Measurements from ENCODE around the gene DVL2.
A peak's percentile ranks its signal among the peaks of the same experiment; 100 is the strongest.

DVL2 gene

DNA sequence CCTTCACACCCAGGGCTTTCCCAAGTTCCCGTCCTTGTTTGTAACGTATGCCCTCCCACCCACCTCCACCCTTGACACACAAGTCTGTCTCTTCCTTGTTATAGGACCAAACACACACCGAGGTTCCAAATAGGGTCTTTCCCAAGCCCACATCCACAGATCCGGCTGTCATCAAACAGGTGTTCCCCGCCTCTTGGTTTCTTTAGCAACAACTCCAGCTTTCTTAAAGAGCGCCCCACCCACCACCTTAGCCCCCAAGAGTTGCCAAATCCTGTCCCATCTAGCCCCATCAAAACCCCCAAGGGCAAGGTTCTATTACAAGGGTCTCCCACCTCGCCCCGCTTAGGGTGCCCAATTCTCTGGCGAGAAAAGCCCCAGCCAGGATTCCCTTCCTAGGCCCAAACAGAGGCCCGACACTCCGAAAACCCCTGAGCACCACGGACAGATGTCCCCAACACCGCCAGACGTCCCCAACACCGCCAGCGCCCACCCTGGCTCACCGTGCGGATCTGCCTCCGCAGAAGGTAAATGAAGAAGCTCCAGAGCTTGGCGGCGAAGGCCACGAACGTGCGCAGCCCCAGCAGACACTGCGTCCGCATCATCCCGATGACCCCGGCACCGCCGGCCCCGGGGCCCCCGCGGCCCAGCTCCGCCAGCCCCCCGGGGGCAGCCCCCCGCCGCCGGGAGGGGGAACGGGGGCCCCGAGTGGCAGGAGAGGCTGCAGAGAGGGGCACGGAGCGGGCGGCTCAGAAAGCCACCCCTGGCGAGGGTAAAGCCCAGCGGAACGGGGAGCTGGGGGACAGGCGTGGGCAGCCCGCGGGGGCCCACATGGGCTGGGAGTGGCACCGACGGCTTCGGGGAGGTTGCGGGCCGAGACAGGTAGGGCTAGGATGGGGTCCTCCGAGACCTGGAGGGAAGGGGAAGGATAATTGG, 16.6 kb upstream of the DVL2 start:
- peak overlapping the region; percentile 97 for H3K9ac ChIP-seq (ENCODE audit: low read length)
- no peak overlapping the region for H2AK5ac ChIP-seq (ENCODE audit: low read length, severe bottlenecking)
- no peak overlapping the region for H3K23ac ChIP-seq (ENCODE audit: low read length in 2 of 2)
- peak overlapping the region; percentile 96 for H4K8ac ChIP-seq (ENCODE audit: low read length)
- H3K4me2 ChIP-seq (ENCODE audit: low read length, poor library complexity, severe bottlenecking), result peak overlapping the region; percentile 93
- no peak overlapping the region for H2AFZ ChIP-seq (ENCODE audit: low read depth, low read length)
- H3K79me1 ChIP-seq (replicated peaks; ENCODE audit: low read length, poor library complexity, severe bottlenecking), result peaks cover 13% of the 10 kb centered on the region
- H2BK5ac ChIP-seq (ENCODE audit: low read depth, low read length, poor library complexity, severe bottlenecking), result peak overlapping the region; percentile 97
- WGBS, result under 1% methylated on average over 55 of the region's 55 CpGs
- no peaks in the 10 kb centered on the region for H3K27me3 ChIP-seq (ENCODE audit: control insufficient read depth in 1 of 2, insufficient read depth in 1 of 2, low read length in 2 of 2)
- peak; percentile 40 for DNase-seq
- peaks cover 22 to 32% of the 10 kb centered on the region in 2 experiments for H3K36me3 ChIP-seq (ENCODE audit: control insufficient read depth in 1 of 2, insufficient read depth in 2 of 2, low read depth in 1 of 2, low read length in 2 of 2)
- peak overlapping the region; percentile 85 to 90 for H3K4me3 ChIP-seq (ENCODE audit: insufficient read depth in 1 of 2, low read depth in 1 of 2, low read length in 2 of 2)
- H3K9me3 ChIP-seq (ENCODE audit: control insufficient read depth, low read length), result no peaks in the 10 kb centered on the region
- H3K14ac ChIP-seq (ENCODE audit: low read length in 2 of 2), result peak overlapping the region; percentile 43 to 68
- H3K4ac ChIP-seq (ENCODE audit: low read depth in 1 of 2, low read length in 2 of 2), result peak overlapping the region; percentile 73 to 97
- H4K91ac ChIP-seq (ENCODE audit: low read length), result peak overlapping the region; percentile 97
- H2BK15ac ChIP-seq (ENCODE audit: low read depth, poor library complexity, severe bottlenecking), result no peak overlapping the region
- H3K4me1 ChIP-seq (ENCODE audit: control insufficient read depth, insufficient read depth, low read depth, low read length), result peaks cover 15% of the 10 kb centered on the region
- H2BK12ac ChIP-seq (ENCODE audit: low read length in 2 of 2), result peak overlapping the region in 1 of 2 experiments; percentile 10
- H2BK120ac ChIP-seq (ENCODE audit: low read depth, low read length), result peak overlapping the region; percentile 96
- peak overlapping the region; percentile 89 to 96 for H3K18ac ChIP-seq (ENCODE audit: low read depth in 1 of 2, low read length in 2 of 2)
- peak overlapping the region; percentile 61 for H3K27ac ChIP-seq (ENCODE audit: low read length, poor library complexity, severe bottlenecking)

DNA sequence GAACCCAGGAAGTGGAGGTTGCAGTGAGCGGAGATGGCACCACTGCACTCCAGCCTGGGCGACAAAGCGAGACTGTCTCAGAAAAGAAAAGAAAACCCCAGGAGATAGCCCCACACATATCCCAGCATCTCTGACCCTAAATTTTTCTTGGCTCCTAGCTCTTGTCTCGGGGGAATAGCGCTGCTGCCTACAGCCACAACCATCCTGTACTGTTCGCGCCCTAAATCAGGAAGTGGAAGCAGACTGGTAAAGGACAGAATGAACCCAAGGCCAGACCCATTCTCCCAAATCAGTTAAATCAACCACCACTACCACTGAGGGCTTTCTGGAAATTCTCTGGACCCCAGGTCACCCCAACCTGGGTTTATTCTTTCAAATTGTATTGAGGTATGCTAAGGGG, 15.5 kb upstream of the DVL2 start:
- no peak overlapping the region for H3K14ac ChIP-seq (ENCODE audit: low read length in 2 of 2)
- H3K79me1 ChIP-seq (replicated peaks; ENCODE audit: low read length, poor library complexity, severe bottlenecking), result peaks cover 13% of the 10 kb centered on the region
- no peak for DNase-seq
- no peak overlapping the region for H2BK15ac ChIP-seq (ENCODE audit: low read depth, poor library complexity, severe bottlenecking)
- H3K4me2 ChIP-seq (ENCODE audit: low read length, poor library complexity, severe bottlenecking), result peak overlapping the region; percentile 93
- no peak overlapping the region for H3K18ac ChIP-seq (ENCODE audit: low read depth in 1 of 2, low read length in 2 of 2)
- H3K9me3 ChIP-seq (ENCODE audit: control insufficient read depth, low read length), result no peaks in the 10 kb centered on the region
- H4K8ac ChIP-seq (ENCODE audit: low read length), result no peak overlapping the region
- H3K23ac ChIP-seq (ENCODE audit: low read length in 2 of 2), result no peak overlapping the region
- H3K27ac ChIP-seq (ENCODE audit: low read length, poor library complexity, severe bottlenecking), result no peak overlapping the region
- peaks cover 15% of the 10 kb centered on the region for H3K4me1 ChIP-seq (ENCODE audit: control insufficient read depth, insufficient read depth, low read depth, low read length)
- no peak overlapping the region for H2BK120ac ChIP-seq (ENCODE audit: low read depth, low read length)
- H3K27me3 ChIP-seq (ENCODE audit: control insufficient read depth in 1 of 2, insufficient read depth in 1 of 2, low read length in 2 of 2), result no peaks in the 10 kb centered on the region
- H2BK5ac ChIP-seq (ENCODE audit: low read depth, low read length, poor library complexity, severe bottlenecking), result no peak overlapping the region
- H4K91ac ChIP-seq (ENCODE audit: low read length), result no peak overlapping the region
- 97% methylated on average over 7 of the region's 7 CpGs for WGBS
- no peak overlapping the region for H2AFZ ChIP-seq (ENCODE audit: low read depth, low read length)
- H2BK12ac ChIP-seq (ENCODE audit: low read length in 2 of 2), result no peak overlapping the region
- H2AK5ac ChIP-seq (ENCODE audit: low read length, severe bottlenecking), result no peak overlapping the region
- no peak overlapping the region for H3K4ac ChIP-seq (ENCODE audit: low read depth in 1 of 2, low read length in 2 of 2)
- peak overlapping the region; percentile 97 for H3K9ac ChIP-seq (ENCODE audit: low read length)
- peak overlapping the region in 1 of 2 experiments; percentile 85 for H3K4me3 ChIP-seq (ENCODE audit: insufficient read depth in 1 of 2, low read depth in 1 of 2, low read length in 2 of 2)
- H3K36me3 ChIP-seq (ENCODE audit: control insufficient read depth in 1 of 2, insufficient read depth in 2 of 2, low read depth in 1 of 2, low read length in 2 of 2), result peaks cover 19 to 28% of the 10 kb centered on the region in 2 experiments

DNA sequence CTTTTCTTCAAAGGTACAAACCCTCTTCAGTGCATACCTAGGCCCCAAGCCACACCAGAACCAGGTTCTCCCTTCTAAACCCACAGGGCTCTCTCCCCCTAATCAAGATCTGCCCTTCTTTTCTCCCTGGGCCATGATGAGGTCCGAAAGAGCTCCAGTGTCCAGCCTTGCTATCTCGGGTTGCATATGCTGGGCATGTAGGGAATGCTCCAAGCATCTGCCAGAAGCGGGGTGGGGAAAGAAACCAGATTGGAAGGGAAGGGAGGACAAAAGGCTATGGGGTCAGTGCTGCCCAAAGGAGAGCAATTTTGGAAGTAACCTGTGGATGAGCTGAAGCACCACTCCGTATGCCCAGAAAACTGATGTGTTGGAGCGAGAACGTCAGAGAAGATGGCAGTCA, 14.9 kb upstream of the DVL2 start:
- H3K14ac ChIP-seq (ENCODE audit: low read length in 2 of 2), result no peak overlapping the region
- H3K4ac ChIP-seq (ENCODE audit: low read depth in 1 of 2, low read length in 2 of 2), result no peak overlapping the region
- H3K27me3 ChIP-seq (ENCODE audit: control insufficient read depth in 1 of 2, insufficient read depth in 1 of 2, low read length in 2 of 2), result no peaks in the 10 kb centered on the region
- peak overlapping the region in 1 of 2 experiments; percentile 14 for H3K4me3 ChIP-seq (ENCODE audit: insufficient read depth in 1 of 2, low read depth in 1 of 2, low read length in 2 of 2)
- H3K4me1 ChIP-seq (ENCODE audit: control insufficient read depth, insufficient read depth, low read depth, low read length), result peaks cover 15% of the 10 kb centered on the region
- DNase-seq, result no peak
- no peaks in the 10 kb centered on the region for H3K9me3 ChIP-seq (ENCODE audit: control insufficient read depth, low read length)
- H3K27ac ChIP-seq (ENCODE audit: low read length, poor library complexity, severe bottlenecking), result no peak overlapping the region
- no peak overlapping the region for H3K23ac ChIP-seq (ENCODE audit: low read length in 2 of 2)
- H3K36me3 ChIP-seq (ENCODE audit: control insufficient read depth in 1 of 2, insufficient read depth in 2 of 2, low read depth in 1 of 2, low read length in 2 of 2), result peaks cover 19 to 28% of the 10 kb centered on the region in 2 experiments
- no peak overlapping the region for H2AFZ ChIP-seq (ENCODE audit: low read depth, low read length)
- no peak overlapping the region for H4K91ac ChIP-seq (ENCODE audit: low read length)
- H4K8ac ChIP-seq (ENCODE audit: low read length), result no peak overlapping the region
- no peak overlapping the region for H2BK120ac ChIP-seq (ENCODE audit: low read depth, low read length)
- no peak overlapping the region for H2BK5ac ChIP-seq (ENCODE audit: low read depth, low read length, poor library complexity, severe bottlenecking)
- no peak overlapping the region for H2AK5ac ChIP-seq (ENCODE audit: low read length, severe bottlenecking)
- no peak overlapping the region for H3K18ac ChIP-seq (ENCODE audit: low read depth in 1 of 2, low read length in 2 of 2)
- H3K79me1 ChIP-seq (replicated peaks; ENCODE audit: low read length, poor library complexity, severe bottlenecking), result peaks cover 11% of the 10 kb centered on the region
- H3K9ac ChIP-seq (ENCODE audit: low read length), result peak overlapping the region; percentile 43
- H3K4me2 ChIP-seq (ENCODE audit: low read length, poor library complexity, severe bottlenecking), result no peak overlapping the region
- 92% methylated on average over 6 of the region's 6 CpGs for WGBS
- no peak overlapping the region for H2BK15ac ChIP-seq (ENCODE audit: low read depth, poor library complexity, severe bottlenecking)
- no peak overlapping the region for H2BK12ac ChIP-seq (ENCODE audit: low read length in 2 of 2)

DNA sequence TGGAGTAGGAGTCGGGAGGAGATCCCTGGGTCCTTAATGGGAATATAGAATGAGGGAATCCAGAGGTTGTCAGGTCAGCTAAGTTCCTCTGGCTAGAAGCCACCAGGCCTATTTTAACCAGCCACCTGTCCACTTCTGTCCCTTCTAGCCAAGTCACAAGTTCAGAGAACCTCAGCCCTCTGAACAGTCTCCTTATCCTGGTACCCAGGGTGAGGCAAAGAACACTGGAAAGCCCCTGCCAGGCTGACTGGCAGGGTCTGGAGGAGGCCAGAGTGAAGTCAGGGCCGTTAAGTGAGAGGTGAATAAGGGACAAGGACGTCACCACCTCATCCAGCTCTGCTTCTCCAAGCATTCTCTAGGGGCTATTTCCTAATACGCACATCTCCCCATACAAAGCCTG, 14.5 kb upstream of the DVL2 start:
- no peak overlapping the region for H3K14ac ChIP-seq (ENCODE audit: low read length in 2 of 2)
- peak overlapping the region in 1 of 2 experiments; percentile 41 for H3K23ac ChIP-seq (ENCODE audit: low read length in 2 of 2)
- no peaks in the 10 kb centered on the region for H3K27me3 ChIP-seq (ENCODE audit: control insufficient read depth in 1 of 2, insufficient read depth in 1 of 2, low read length in 2 of 2)
- WGBS, result 90% methylated on average over 4 of the region's 4 CpGs
- no peak overlapping the region for H3K18ac ChIP-seq (ENCODE audit: low read depth in 1 of 2, low read length in 2 of 2)
- H2AK5ac ChIP-seq (ENCODE audit: low read length, severe bottlenecking), result no peak overlapping the region
- H2BK15ac ChIP-seq (ENCODE audit: low read depth, poor library complexity, severe bottlenecking), result no peak overlapping the region
- H4K8ac ChIP-seq (ENCODE audit: low read length), result peak overlapping the region; percentile 40
- peaks cover 11% of the 10 kb centered on the region for H3K79me1 ChIP-seq (replicated peaks; ENCODE audit: low read length, poor library complexity, severe bottlenecking)
- DNase-seq, result no peak
- no peak overlapping the region for H3K4ac ChIP-seq (ENCODE audit: low read depth in 1 of 2, low read length in 2 of 2)
- no peaks in the 10 kb centered on the region for H3K9me3 ChIP-seq (ENCODE audit: control insufficient read depth, low read length)
- H2BK12ac ChIP-seq (ENCODE audit: low read length in 2 of 2), result no peak overlapping the region
- H3K4me2 ChIP-seq (ENCODE audit: low read length, poor library complexity, severe bottlenecking), result no peak overlapping the region
- peaks cover 22 to 29% of the 10 kb centered on the region in 2 experiments for H3K36me3 ChIP-seq (ENCODE audit: control insufficient read depth in 1 of 2, insufficient read depth in 2 of 2, low read depth in 1 of 2, low read length in 2 of 2)
- H2AFZ ChIP-seq (ENCODE audit: low read depth, low read length), result no peak overlapping the region
- H3K4me3 ChIP-seq (ENCODE audit: insufficient read depth in 1 of 2, low read depth in 1 of 2, low read length in 2 of 2), result no peak overlapping the region
- H2BK120ac ChIP-seq (ENCODE audit: low read depth, low read length), result no peak overlapping the region
- no peak overlapping the region for H2BK5ac ChIP-seq (ENCODE audit: low read depth, low read length, poor library complexity, severe bottlenecking)
- peak overlapping the region; percentile 43 for H3K9ac ChIP-seq (ENCODE audit: low read length)
- no peak overlapping the region for H4K91ac ChIP-seq (ENCODE audit: low read length)
- H3K27ac ChIP-seq (ENCODE audit: low read length, poor library complexity, severe bottlenecking), result no peak overlapping the region
- H3K4me1 ChIP-seq (ENCODE audit: control insufficient read depth, insufficient read depth, low read depth, low read length), result peaks cover 16% of the 10 kb centered on the region

Data from mesenchymal stem cell (in vitro differentiated cells and primary cell).